DND-41 (cell line): ENCODE measurements around the gene NKAIN2.

ENCODE experiments used
- EZH2 ChIP-seq: IDR thresholded peaks from 3 replicates; pipeline ENCODE4 v1.6.1; 2012; ENCODE audit warnings: borderline replicate concordance, low read depth, mild to moderate bottlenecking, moderate library complexity, low read length, inconsistent platforms; ENCODE audit not compliant: severe bottlenecking
- TF ChIP-seq, protein P1 (sequence below): IDR thresholded peaks from 2 replicates; pipeline ENCODE4 v1.5.1; 2012; ENCODE audit warnings: borderline replicate concordance, low read length, moderate library complexity, mild to moderate bottlenecking; ENCODE audit not compliant: poor library complexity, severe bottlenecking; ENCODE audit errors: extremely low read depth

DNA sequence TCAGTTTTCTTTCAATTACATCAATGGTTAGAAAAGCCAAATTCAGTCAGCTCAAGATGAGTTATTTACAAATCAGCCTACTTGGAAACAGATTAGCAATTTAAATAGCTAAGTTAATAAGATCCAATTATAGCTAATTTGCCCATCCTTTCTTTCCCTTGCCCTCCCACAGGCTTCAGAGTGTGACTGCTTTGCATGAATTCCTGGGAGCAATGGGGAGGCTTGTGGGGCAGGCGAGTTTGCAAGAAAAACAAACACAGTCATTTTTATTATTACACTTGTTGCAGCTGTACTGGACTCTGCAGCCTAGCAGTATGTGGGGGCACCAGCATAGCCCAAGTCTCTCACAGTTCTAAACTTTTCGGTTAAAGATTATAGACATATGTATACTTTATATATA is 219.0 kb downstream of the NKAIN2 start:
- TF ChIP-seq, protein P1, sequence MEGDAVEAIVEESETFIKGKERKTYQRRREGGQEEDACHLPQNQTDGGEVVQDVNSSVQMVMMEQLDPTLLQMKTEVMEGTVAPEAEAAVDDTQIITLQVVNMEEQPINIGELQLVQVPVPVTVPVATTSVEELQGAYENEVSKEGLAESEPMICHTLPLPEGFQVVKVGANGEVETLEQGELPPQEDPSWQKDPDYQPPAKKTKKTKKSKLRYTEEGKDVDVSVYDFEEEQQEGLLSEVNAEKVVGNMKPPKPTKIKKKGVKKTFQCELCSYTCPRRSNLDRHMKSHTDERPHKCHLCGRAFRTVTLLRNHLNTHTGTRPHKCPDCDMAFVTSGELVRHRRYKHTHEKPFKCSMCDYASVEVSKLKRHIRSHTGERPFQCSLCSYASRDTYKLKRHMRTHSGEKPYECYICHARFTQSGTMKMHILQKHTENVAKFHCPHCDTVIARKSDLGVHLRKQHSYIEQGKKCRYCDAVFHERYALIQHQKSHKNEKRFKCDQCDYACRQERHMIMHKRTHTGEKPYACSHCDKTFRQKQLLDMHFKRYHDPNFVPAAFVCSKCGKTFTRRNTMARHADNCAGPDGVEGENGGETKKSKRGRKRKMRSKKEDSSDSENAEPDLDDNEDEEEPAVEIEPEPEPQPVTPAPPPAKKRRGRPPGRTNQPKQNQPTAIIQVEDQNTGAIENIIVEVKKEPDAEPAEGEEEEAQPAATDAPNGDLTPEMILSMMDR: no peak
- no peak for TF ChIP-seq EZH2
